H1 (cell line): ENCODE results near the gene PLD2. TPM values are rescaled to one million over a fixed set of nuclear protein-coding genes. Genes with fewer than 3 reads are reported as not detected.

Experiments used
- CTCF ChIA-PET: fragments of 300-600 bp; sonication (Branson Sonifier 250); formaldehyde crosslinking; loops from one replicate; lab custom pipeline; 2021; ENCODE audit not compliant: partially characterized antibody; lab: Charles Lee
- POLR2A ChIA-PET: fragments of 300-600 bp; sonication (Branson Sonifier 250); formaldehyde crosslinking; loops from one replicate; lab custom pipeline; 2021; ENCODE audit warnings: inconsistent platforms; ENCODE audit not compliant: partially characterized antibody; lab: Charles Lee
- DNase-seq, 2 experiments: peaks; one replicate each; pipeline versions ENCODE4 v3.0.0 to v3.0.0-alpha.2; 2010 to 2022; ENCODE audit warnings: low spot score in 2 of 2, low read depth in 1 of 2, mixed read lengths in 1 of 2
- FAIRE-seq: peaks from 2 replicates; lab custom pipeline; 2011; peaks lifted over from hg19 to GRCh38; lab: Jason Lieb, UNC
- H2AFZ ChIP-seq: 2 replicates; pipeline ENCODE4 v1.8.1; 2012; ENCODE audit warnings: low read length, inconsistent platforms
- H2AK5ac ChIP-seq: 2 replicates; pipeline ENCODE4 v1.6.1; 2013; ENCODE audit warnings: low read depth, low read length
- H2BK120ac ChIP-seq: replicated peaks from 2 replicates; pipeline ENCODE3; 2013; ENCODE audit warnings: low read depth, low read length, inconsistent platforms
- H2BK12ac ChIP-seq: 2 replicates; pipeline ENCODE4 v1.6.1; 2013; ENCODE audit warnings: low read depth, low read length
- H2BK15ac ChIP-seq: 2 replicates; pipeline ENCODE4 v1.6.1; 2013; ENCODE audit warnings: low read length
- H2BK20ac ChIP-seq: 2 replicates; pipeline ENCODE4 v1.6.1; 2013; ENCODE audit warnings: low read length
- H2BK5ac ChIP-seq: 2 replicates; pipeline ENCODE4 v1.6.1; 2013; ENCODE audit warnings: low read depth, low read length
- H3K14ac ChIP-seq: 2 replicates; pipeline ENCODE4 v1.6.1; 2013; ENCODE audit warnings: inconsistent platforms; ENCODE audit not compliant: insufficient read length
- H3K18ac ChIP-seq: 2 replicates; pipeline ENCODE4 v1.6.1; 2013; ENCODE audit warnings: low read length; ENCODE audit errors: extremely low read depth
- H3K23ac ChIP-seq: 2 replicates; pipeline ENCODE4 v1.6.1; 2013; ENCODE audit warnings: inconsistent platforms; ENCODE audit not compliant: insufficient read length
- H3K23me2 ChIP-seq: 2 replicates; pipeline ENCODE4 v1.6.1; 2013; ENCODE audit warnings: low read depth, low read length
- H3K27ac ChIP-seq: 2 replicates; pipeline ENCODE4 v1.6.1; 2011; ENCODE audit warnings: low read depth, low read length, inconsistent platforms
- H3K27me3 ChIP-seq, 4 experiments: replicated peaks in 1 of 4; 1 replicate in 1 of 4; 2 replicates in 3 of 4; pipeline versions ENCODE4 v1.6.1 to v1.8.1; 2011 to 2013; ENCODE audit warnings: low read length in 3 of 4, mild to moderate bottlenecking in 3 of 4, inconsistent platforms in 2 of 4, mixed read lengths in 2 of 4, moderate library complexity in 1 of 4; ENCODE audit not compliant: control insufficient read depth in 3 of 4, insufficient read depth in 3 of 4; ENCODE audit errors: extremely low read depth in 1 of 4
- H3K36me3 ChIP-seq, 4 experiments: 2 replicates each; pipeline versions ENCODE4 v1.6.1 to v1.8.1; 2011 to 2013; ENCODE audit warnings: mild to moderate bottlenecking in 4 of 4, low read length in 3 of 4, moderate library complexity in 2 of 4, control low read depth in 1 of 4, inconsistent platforms in 1 of 4; ENCODE audit not compliant: insufficient read depth in 4 of 4, control insufficient read depth in 2 of 4
- H3K4ac ChIP-seq: replicated peaks from 2 replicates; pipeline ENCODE3; 2013; ENCODE audit warnings: low read length, low read depth, mixed read lengths, inconsistent platforms; ENCODE audit not compliant: insufficient read length
- H3K4me1 ChIP-seq, 4 experiments: replicated peaks in 1 of 4; 1 replicate in 1 of 4; 2 replicates in 3 of 4; pipeline versions ENCODE4 v1.6.1 to v1.8.1; 2011 to 2013; ENCODE audit warnings: low read length in 3 of 4, inconsistent platforms in 2 of 4, mixed read lengths in 1 of 4; ENCODE audit not compliant: insufficient read depth in 4 of 4, control insufficient read depth in 3 of 4
- H3K4me2 ChIP-seq, 2 experiments: 2 replicates each; pipeline versions ENCODE4 v1.6.1 to v1.8.1; 2011 to 2013; ENCODE audit warnings: low read depth in 2 of 2, low read length in 2 of 2, control low read depth in 1 of 2, inconsistent platforms in 1 of 2, mild to moderate bottlenecking in 1 of 2; ENCODE audit not compliant: insufficient read depth in 1 of 2
- H3K4me3 ChIP-seq, 4 experiments: fragments of 200-600, 300-600 bp in 1 of 4; sonication (generic), shearing (Covaris generic), sonication (Bioruptor Twin) in 1 of 4; 2 replicates each; pipeline versions ENCODE4 v1.5.1 to v1.8.1; 2011 to 2016; ENCODE audit warnings: low read length in 4 of 4, low read depth in 3 of 4, control low read depth in 2 of 4, inconsistent platforms in 2 of 4, mild to moderate bottlenecking in 2 of 4, mixed read lengths in 1 of 4, moderate library complexity in 1 of 4; ENCODE audit not compliant: insufficient read depth in 2 of 4; ENCODE audit errors: extremely low read depth in 1 of 4
- H3K56ac ChIP-seq: replicated peaks from 2 replicates; pipeline ENCODE3; 2013; ENCODE audit warnings: low read depth, mild to moderate bottlenecking, mixed read lengths, low read length, inconsistent platforms; ENCODE audit not compliant: insufficient read length
- H3K79me1 ChIP-seq: 2 replicates; pipeline ENCODE4 v1.6.1; 2013; ENCODE audit warnings: low read depth, low read length, control low read depth
- H3K79me2 ChIP-seq, 2 experiments: 2 replicates each; pipeline versions ENCODE4 v1.6.1 to v1.8.1; 2012 to 2013; ENCODE audit warnings: low read length in 2 of 2, mild to moderate bottlenecking in 2 of 2, inconsistent platforms in 1 of 2; ENCODE audit not compliant: insufficient read depth in 2 of 2, control insufficient read depth in 1 of 2
- H3K9ac ChIP-seq, 4 experiments: replicated peaks in 1 of 4; 1 replicate in 1 of 4; 2 replicates in 3 of 4; pipeline versions ENCODE4 v1.6.1 to v1.8.1; 2011 to 2013; ENCODE audit warnings: low read depth in 3 of 4, low read length in 3 of 4, control low read depth in 2 of 4, mild to moderate bottlenecking in 2 of 4, moderate library complexity in 2 of 4, inconsistent platforms in 1 of 4; ENCODE audit errors: extremely low read depth in 1 of 4
- H3K9me3 ChIP-seq, 2 experiments: 2 replicates each; pipeline versions ENCODE4 v1.6.1 to v1.8.1; 2012 to 2013; ENCODE audit warnings: mild to moderate bottlenecking in 2 of 2, moderate library complexity in 2 of 2, control low read depth in 1 of 2, inconsistent platforms in 1 of 2, low read depth in 1 of 2, low read length in 1 of 2, mixed read lengths in 1 of 2; ENCODE audit not compliant: insufficient read depth in 2 of 2
- H4K20me1 ChIP-seq, 2 experiments: replicated peaks in 1 of 2; 2 replicates each; pipeline versions ENCODE3 to v1.8.1; 2011 to 2013; ENCODE audit warnings: inconsistent platforms in 2 of 2, low read length in 2 of 2, mild to moderate bottlenecking in 1 of 2; ENCODE audit not compliant: insufficient read depth in 2 of 2, control insufficient read depth in 1 of 2
- H4K5ac ChIP-seq: 2 replicates; pipeline ENCODE4 v1.6.1; 2013; ENCODE audit warnings: low read length, low read depth, mixed read lengths, inconsistent platforms; ENCODE audit not compliant: insufficient read length
- H4K8ac ChIP-seq: 2 replicates; pipeline ENCODE4 v1.8.0; 2013; ENCODE audit warnings: mild to moderate bottlenecking, moderate library complexity, low read length, inconsistent platforms; ENCODE audit not compliant: insufficient read depth; ENCODE audit errors: extremely low read depth
- H4K91ac ChIP-seq: replicated peaks from 2 replicates; pipeline ENCODE3; 2013; ENCODE audit warnings: low read length, mixed read lengths, inconsistent platforms; ENCODE audit not compliant: insufficient read length
- KDM4A ChIP-seq: IDR thresholded peaks from one replicate; pipeline ENCODE4 v1.7.1; 2012; ENCODE audit warnings: low read depth, mild to moderate bottlenecking, moderate library complexity, low read length, inconsistent platforms; ENCODE audit not compliant: severe bottlenecking
- RXRA ChIP-seq: IDR thresholded peaks from 2 replicates; pipeline ENCODE4 v1.6.1; 2011; ENCODE audit warnings: low read depth, mild to moderate bottlenecking, low read length, moderate library complexity; ENCODE audit not compliant: insufficient read depth
- WGBS, 2 experiments: shearing (Covaris generic) in 1 of 2; methylation state at CpG; one replicate each; pipeline versions ENCODE4 v1.1.6 to v1.1.7; 2013 to 2015; ENCODE audit warnings: low lambda C conversion rate in 2 of 2, mixed read lengths in 2 of 2, inconsistent platforms in 1 of 2, low coverage in 1 of 2, missing lambda C conversion rate in 1 of 2; ENCODE audit not compliant: insufficient replicate concordance in 2 of 2, insufficient coverage in 1 of 2, insufficient read length in 1 of 2; ENCODE audit errors: extremely low coverage in 1 of 2, missing lambda C conversion rate in 1 of 2; 5-methylcytosine and 5-hydroxymethylcytosine counted together
- polyA plus RNA-seq, 7 experiments: library from polyadenylated mRNA; depleted of rRNA in 3 of 7; stranded (reverse) in 5 of 7; unstranded in 2 of 7; fragments of >200 nt in 5 of 7; fragments of 200-250 nt in 2 of 7; gene quantifications; 1 replicate in 5 of 7; 2 replicates in 1 of 7; 4 replicates in 1 of 7; pipeline versions ENCODE4 v1.2.1 to v1.2.3, GENCODE V29; 2011 to 2013; ENCODE audit warnings: missing spikeins in 2 of 7, mixed read lengths in 2 of 7
- total RNA-seq: library from RNA; stranded (reverse); fragmentation: NEBNext Ultra II Directional; extraction: Animal tissue kit (Norgen Biotek cat#: 25700); gene quantifications from 2 replicates; pipeline ENCODE4 v1.2.1, GENCODE V29; 2021

PLD2 gene
- total and polyA plus RNA-seq, 2 of the 8 experiments (the other 6 are each of a cell fraction or from before 2014, with no cell fraction given) = 44.3 to 48.4 TPM

DNA sequence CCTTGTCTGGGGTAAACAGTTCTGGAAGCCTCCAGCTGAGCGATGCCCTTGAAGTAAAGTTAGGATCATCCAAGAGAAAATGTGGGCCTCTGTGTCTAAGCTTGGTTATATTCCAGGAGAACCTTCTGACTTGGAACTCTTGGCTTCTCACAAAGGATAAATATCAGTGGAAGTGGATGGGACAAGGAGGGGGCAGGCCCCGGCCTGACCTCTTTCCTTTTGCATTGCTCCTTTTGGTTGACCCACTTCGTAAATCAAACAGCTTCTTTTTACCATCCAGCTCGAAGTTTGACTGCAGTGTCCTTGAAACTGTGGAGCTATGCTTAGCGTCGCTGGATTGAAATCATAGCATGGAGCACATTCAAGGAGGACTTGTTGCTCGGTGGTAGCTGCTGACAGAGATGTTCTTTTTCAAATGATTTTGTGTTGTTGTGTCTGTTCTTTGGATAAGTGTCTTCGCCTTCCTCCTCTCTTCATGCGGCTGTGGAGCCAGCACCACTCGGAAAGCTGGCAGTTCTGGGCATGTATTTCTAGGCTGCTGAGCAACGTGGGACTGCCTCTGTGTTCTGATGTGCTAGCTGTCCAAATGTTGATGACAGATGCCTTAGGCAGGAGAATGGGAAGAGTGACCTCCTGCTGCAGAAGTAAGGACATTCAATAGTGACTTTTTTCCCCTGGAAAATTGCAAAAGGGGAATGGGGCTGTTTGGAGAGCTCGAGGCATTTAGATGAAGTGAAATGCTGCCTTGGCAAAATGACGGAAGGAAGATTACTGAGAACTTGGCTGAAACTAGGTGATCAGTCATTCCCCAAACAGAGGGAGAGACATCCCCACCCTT, 30.7 kb downstream of the PLD2 start:
- FAIRE-seq (no peak), DNase-seq (no peak)
- no peak overlapping the region for H3K4ac ChIP-seq
- H3K23ac ChIP-seq = no peak overlapping the region
- peaks cover 0 to 7% (median under 1%) of the 10 kb centered on the region in 4 experiments; a peak in 1 of 8 replicates for H3K36me3 ChIP-seq
- no peak overlapping the region for H3K18ac ChIP-seq
- 88% methylated on average over 13 of the region's 13 CpGs; no CpG with 5 or more reads in 1 of the 2 experiments for WGBS, 2 experiments
- H3K9ac ChIP-seq = no peak overlapping the region
- TF ChIP-seq KDM4A (no peak), RXRA (no peak)
- ChIA-PET CTCF (interaction anchor here (0.7 to 2.6 kb wide), 14 partner anchors 10 to 271 kb away, joined by 3 to 10 read pairs (median 4); partner anchors contain the start of gene PLD2), POLR2A (interaction anchor here (0.9 to 1.8 kb wide), 7 partner anchors 9 to 63 kb away, joined by 3 to 5 read pairs (median 3); no protein-coding TSS in a partner anchor)
- H4K5ac ChIP-seq = no peak overlapping the region
- no peak overlapping the region for H4K91ac ChIP-seq
- no peak overlapping the region for H2AK5ac ChIP-seq
- H3K79me2 ChIP-seq = peaks cover 0 to 80% of the 10 kb centered on the region in 2 experiments; a peak in 3 of 4 replicates
- H4K8ac ChIP-seq = no peak overlapping the region
- no peak overlapping the region for H3K4me3 ChIP-seq
- peaks cover 6% of the 10 kb centered on the region for H3K79me1 ChIP-seq
- H3K27ac ChIP-seq = no peak overlapping the region
- H2BK120ac ChIP-seq = no peak overlapping the region
- H3K4me2 ChIP-seq = no peak overlapping the region
- no peak overlapping the region for H3K56ac ChIP-seq
- no peaks in the 10 kb centered on the region for H3K27me3 ChIP-seq
- H4K20me1 ChIP-seq = peaks cover 0 to 5% of the 10 kb centered on the region in 2 experiments
- H2BK15ac ChIP-seq = no peak overlapping the region
- peaks cover 0 to 11% (median 7%) of the 10 kb centered on the region in 4 experiments; a peak in 6 of 7 replicates for H3K4me1 ChIP-seq
- H2AFZ ChIP-seq = no peak overlapping the region
- peaks cover 6% of the 10 kb centered on the region for H3K23me2 ChIP-seq
- no peak overlapping the region for H2BK20ac ChIP-seq
- H3K9me3 ChIP-seq = no peaks in the 10 kb centered on the region
- no peak overlapping the region for H3K14ac ChIP-seq
- H2BK5ac ChIP-seq = no peak overlapping the region
- H2BK12ac ChIP-seq = no peak overlapping the region
